NCI-H2081 treated with DMSO at 0.1 percent for 48 hours (cell line): ENCODE results near the gene KCNMA1.

ENCODE experiments used
- DNase-seq: peaks from one replicate; lab custom pipeline; 2025; lab: John Stamatoyannopoulos, UW

Gene KCNMA1

GRCh38 chr10:77448226-77448625, 189.4 kb downstream of the KCNMA1 start:
- no peak for DNase-seq

- DNase-seq = no peak
Measured at GRCh38 chr10:77446700-77447099, 190.9 kb downstream of the KCNMA1 start.

- no peak for DNase-seq
Measured at GRCh38 chr10:77445547-77445946, 192.1 kb downstream of the KCNMA1 start.

GRCh38 chr10:77444041-77444440, 193.6 kb downstream of the KCNMA1 start:
- no peak for DNase-seq

- DNase-seq = peak; percentile 28
Measured at GRCh38 chr10:77442699-77443189, 194.9 kb downstream of the KCNMA1 start.

- DNase-seq = no peak
Measured at GRCh38 chr10:77441353-77442166, 196.0 kb downstream of the KCNMA1 start.

- no peak for DNase-seq
Measured at GRCh38 chr10:77436257-77436975, 201.2 kb downstream of the KCNMA1 start.

GRCh38 chr10:77433546-77433945, 204.1 kb downstream of the KCNMA1 start:
- DNase-seq = no peak

- DNase-seq = no peak
Measured at GRCh38 chr10:77431980-77432797, 205.4 kb downstream of the KCNMA1 start.

- DNase-seq = no peak
Measured at GRCh38 chr10:77431209-77431611, 206.4 kb downstream of the KCNMA1 start.

- no peak for DNase-seq
Measured at GRCh38 chr10:77430530-77430929, 207.1 kb downstream of the KCNMA1 start.

GRCh38 chr10:77428691-77429395, 208.8 kb downstream of the KCNMA1 start:
- DNase-seq = no peak

- DNase-seq = no peak
Measured at GRCh38 chr10:77424257-77424656, 213.4 kb downstream of the KCNMA1 start.

GRCh38 chr10:77422491-77423338, 214.9 kb downstream of the KCNMA1 start:
- no peak for DNase-seq

- no peak for DNase-seq
Measured at GRCh38 chr10:77421591-77421990, 216.0 kb downstream of the KCNMA1 start.

GRCh38 chr10:77420947-77421523, 216.6 kb downstream of the KCNMA1 start:
- DNase-seq = no peak

- no peak for DNase-seq
Measured at GRCh38 chr10:77419979-77420378, 217.6 kb downstream of the KCNMA1 start.

- no peak for DNase-seq
Measured at GRCh38 chr10:77419056-77419455, 218.6 kb downstream of the KCNMA1 start.

GRCh38 chr10:77417806-77418640, 219.6 kb downstream of the KCNMA1 start:
- DNase-seq = no peak
